HG03469 (cell line): ENCODE results near the gene DENND2A.
A peak's percentile ranks its signal among the peaks of the same experiment; 100 is the strongest.
"Not testable (repeated sequence)": the region's sequence is repeated elsewhere in the genome, so short reads cannot be mapped to it uniquely, and the experiment has no call there.

ENCODE experiments used
- ATAC-seq: cut with Tn5 transposase; IDR thresholded peaks from one replicate; pipeline ENCODE4 v1.9.1; 2021; ENCODE audit warnings: mild to moderate bottlenecking, moderate library complexity, moderate number of reproducible peaks; ENCODE audit not compliant: unreplicated experiment

The DENND2A gene

DNA sequence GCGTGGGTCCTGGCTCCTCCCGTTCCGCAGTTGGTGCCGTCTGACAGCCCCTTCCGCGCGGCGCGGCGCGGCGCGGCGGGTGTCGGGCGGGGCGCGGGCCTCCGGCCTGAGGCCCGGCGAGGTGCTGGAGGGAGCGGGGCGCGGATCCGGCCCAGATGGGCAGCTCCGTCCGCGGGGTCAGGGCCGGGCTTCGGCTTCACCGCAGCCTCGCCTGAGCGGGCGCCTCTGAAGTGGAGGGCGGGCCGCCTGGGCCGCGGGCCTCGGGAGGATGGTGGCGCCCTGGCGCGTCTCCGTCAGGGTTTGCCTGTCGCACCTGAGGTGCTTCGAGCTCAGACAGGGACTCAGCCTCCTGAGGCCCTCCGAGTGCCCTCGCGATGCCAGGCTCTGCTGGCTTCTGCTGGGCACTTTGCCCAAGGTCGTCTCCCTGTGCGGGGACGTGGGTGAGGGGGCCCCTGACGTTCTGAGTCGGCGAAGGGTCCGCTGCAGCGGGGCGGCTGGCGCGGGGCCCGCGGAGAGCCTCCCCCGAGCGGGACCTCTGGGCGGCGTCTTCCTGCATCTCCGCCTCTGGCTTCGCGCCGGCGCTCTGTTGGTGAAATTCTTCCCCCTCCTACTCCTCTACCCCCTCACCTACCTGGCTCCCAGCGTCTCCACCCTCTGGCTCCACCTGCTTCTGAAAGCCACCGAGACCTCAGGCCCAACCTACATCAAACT lies 32.6 kb upstream of the DENND2A start:
- peak; percentile 30 for ATAC-seq

DNA sequence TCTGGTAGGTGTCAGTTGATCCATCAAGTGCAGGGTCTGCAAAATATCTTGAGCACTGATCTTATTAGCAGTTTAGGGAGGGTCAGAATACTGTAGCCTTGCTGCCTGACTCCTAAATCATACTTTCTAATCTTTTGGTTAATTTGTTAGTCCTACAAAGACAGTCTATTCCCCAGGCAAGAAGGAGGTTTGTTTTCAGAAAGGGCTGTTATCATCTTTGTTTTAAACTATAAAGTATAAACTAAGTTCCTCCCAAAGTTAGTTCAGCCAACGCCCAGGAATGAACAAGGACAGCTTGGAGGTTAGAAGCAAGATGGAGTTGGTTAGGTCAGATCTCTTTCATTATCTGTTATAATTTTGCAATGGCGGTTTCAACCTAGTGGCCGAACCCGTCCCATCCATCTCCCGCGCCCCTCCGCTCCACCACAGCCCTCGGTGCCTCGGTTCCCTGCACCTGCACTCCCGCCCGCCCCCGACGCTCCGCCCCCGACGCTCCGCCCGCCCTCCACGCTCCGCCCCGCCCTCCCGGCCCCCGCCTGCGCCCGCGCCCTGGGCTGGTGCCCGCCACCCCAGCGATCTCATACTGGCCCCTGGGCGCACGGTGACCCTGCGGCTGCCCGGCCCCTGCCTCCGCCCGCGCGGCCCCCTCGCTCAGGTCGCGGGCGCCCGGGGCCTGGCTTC lies 31.9 kb upstream of the DENND2A start, which contains the start of gene ADCK2:
Gene ADCK2 (plus strand): TSS at position 564 of the 681 bp plus-strand sequence. CDS start 386 bp downstream, outside the sequence.
- peak; percentile 25 for ATAC-seq

DNA sequence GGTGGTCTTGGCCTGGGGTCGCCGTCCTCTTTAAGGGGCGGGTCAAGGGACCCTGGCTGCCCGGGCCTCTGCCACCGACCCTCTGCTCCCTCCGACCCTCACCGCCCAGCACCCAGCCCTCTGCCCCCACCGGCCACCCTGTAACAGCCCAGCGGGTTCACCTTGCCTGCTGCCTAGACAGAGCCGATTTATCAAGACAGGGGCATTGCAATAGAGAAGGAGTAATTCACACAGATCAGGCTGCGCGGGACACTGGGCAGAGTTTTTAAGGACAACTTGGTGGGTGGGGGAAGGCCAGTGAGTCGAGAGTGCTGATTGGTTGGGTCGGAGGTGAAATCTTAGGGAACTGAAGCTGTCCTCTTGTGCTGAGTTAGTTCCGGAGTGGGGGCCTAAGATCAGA lies 31.4 kb upstream of the DENND2A start:
- ATAC-seq, result no peak

DNA sequence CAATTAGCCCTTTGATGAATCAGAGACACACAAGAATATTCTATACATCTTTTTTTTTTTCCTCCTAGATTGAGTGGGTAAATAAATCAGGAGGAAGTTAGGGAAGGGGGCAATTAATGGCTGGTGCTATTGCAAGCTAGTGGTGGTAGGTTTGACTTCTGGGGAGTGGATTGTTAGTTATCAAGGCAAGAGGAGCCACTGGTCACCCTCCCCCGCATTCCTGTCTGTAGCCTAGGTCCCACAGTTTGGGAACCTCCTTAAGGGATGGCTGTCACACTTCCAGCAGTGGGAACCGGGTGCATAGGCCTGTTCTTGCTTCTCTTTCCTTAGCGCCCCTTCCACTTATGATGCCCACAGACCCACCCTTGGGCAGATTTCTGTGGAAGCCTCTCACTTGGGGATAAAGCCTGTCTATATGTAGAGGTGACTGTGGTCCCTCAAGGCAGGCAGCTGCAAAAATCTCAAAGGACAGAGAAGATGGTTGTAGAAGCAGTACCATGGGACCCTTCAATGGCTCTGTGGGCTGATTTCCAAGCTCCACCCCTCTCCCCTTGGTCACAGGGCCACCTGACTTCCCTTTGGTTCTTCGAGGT lies 29.8 kb upstream of the DENND2A start:
- no peak for ATAC-seq

DNA sequence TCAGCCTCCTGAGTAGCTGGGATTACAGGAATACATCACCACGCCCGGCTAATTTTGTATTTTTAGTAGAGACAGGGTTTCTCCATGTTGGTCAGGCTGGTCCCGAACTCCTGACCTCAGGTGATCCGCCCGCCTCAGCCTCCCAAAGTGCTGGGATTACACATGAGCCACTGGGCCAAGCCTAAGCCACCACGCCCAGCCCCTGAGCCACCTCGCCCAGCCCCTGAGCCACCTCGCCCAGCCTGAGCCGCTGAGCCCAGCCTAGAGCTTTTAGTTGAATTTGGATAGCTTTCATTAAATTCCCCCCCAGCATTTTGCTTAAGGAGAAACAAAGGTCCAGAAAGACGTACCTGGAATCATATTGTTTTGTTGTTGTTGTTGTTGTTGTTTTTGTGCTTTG lies 29.2 kb upstream of the DENND2A start:
- not testable (repeated sequence) for ATAC-seq

DNA sequence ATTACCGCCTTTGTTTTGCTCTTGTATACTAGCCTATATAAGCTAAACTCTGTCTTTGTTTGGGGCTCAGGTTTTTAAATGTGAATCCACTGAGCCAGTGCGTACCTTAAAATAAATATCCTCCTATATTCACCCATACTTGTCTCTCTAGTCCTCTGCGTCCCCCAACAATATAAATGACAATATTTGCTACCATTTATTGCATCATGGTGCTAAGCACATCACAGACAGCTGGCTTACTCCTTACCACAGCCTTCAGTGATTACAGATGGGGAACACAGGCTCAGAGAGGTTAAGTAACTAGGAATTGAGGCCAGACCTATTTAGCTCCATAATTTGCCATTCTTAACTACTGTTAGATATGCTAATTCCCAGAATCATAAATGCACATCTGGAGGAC lies 28.7 kb upstream of the DENND2A start:
- no peak for ATAC-seq

DNA sequence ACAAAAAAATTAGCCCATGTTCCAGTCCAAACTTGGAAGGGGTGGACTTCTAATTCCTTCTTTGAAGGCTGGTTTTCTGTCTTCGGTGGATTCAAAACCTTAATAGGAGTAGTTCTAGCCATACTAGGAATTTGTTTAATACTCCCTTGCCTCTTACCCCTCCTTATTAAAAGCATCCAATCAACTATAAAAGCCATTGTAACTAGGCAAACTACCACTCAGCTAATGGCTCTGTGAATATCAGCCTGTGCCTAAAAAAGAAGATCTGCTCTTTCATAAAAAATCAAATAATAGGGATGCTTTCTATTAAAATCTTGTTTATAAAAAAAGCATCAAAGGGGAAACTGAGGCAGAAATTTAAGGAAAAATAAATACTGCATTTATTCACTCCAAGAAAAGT lies 28.0 kb upstream of the DENND2A start:
- ATAC-seq, result no peak

DNA sequence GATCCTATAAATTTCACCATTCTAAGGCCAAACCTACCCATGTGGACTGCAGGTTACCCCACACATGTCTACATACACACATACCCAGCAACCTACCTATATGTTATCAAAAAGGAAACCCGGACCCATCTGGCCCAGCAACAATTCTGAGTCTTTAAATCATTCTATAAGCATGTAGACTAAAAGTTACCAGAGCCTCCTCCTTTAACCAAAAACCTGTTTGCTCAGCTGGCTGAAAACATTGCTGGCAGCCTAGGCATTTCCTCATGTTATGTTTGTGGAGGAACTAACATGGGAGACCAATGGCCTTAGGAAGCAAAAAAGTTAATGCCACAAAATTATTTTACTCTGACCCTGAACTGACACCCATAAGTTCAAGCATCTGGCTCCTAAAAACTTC lies 26.9 kb upstream of the DENND2A start:
- ATAC-seq, result no peak

DNA sequence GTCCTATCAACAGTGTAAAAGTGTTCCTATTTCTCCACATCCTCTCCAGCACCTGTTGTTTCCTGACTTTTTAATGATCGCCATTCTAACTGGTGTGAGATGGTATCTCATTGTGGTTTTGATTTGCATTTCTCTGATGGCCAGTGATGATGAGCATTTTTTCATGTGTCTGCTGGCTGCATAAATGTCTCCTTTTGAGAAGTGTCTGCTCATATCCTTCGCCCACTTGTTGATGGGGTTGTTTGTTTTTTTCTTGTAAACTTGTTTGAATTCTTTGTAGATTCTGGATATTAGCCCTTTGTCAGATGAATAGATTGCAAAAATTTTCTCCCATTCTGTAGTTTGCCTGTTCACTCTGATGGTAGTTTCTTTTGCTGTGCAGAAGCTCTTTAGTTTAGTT lies 22.3 kb upstream of the DENND2A start:
- ATAC-seq, result not testable (repeated sequence)

DNA sequence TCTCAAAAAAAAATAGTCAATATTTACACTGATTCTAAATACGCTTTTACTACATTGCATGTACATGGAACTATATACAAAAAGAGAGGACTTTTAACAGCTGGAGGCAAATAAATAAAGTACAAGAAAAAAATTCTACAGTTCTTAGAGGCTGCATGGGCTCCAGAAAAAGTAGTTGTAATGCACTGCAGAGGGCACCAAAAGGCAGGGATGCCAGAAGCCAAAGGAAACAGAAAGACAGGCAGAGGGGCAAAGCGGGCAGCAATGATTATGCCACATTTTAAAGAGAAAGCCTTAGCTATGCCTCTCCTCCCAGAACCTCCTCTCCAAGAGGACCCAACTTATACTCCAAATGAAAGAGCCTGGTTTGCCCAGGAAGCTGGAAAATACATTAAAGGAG lies 20.5 kb upstream of the DENND2A start:
- ATAC-seq, result no peak

DNA sequence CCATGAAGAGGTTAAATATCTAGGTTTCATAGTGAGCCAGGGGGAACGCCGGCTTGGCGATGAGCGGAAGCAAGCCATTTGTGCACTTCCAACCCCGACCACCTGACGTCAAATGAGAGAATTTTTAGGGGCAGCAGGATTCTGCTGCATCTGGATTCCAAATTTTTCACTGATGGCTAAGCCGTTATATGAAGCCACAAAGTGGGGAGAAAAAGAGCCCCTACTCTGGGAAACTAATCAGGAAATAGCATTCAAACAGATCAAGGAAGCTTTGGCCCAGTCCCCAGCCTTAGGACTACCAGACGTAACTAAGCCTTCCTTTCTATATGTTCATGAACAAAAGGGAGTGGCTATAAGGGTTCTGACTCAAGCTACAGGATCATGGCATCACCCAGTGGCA lies 19.2 kb upstream of the DENND2A start:
- no peak for ATAC-seq

DNA sequence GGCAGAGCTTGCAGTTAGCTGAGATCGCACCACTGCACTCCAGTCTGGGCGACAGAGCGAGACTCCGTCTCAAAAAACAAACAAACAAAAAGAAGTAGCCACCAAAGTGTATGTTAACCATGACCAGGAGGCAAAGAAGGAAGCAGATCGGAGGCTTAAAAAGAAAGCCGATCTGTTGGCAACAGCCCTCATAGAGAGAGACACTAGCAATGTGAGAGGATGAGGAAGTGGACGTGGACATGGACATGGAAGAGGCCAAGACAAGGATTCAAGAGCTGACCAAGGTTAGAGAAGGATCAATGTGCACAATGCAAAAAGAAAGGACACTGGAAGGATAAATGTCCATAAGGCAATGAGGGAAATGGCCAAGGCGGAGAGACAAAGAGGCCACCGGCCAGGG lies 17.3 kb upstream of the DENND2A start:
- ATAC-seq, result no peak

DNA sequence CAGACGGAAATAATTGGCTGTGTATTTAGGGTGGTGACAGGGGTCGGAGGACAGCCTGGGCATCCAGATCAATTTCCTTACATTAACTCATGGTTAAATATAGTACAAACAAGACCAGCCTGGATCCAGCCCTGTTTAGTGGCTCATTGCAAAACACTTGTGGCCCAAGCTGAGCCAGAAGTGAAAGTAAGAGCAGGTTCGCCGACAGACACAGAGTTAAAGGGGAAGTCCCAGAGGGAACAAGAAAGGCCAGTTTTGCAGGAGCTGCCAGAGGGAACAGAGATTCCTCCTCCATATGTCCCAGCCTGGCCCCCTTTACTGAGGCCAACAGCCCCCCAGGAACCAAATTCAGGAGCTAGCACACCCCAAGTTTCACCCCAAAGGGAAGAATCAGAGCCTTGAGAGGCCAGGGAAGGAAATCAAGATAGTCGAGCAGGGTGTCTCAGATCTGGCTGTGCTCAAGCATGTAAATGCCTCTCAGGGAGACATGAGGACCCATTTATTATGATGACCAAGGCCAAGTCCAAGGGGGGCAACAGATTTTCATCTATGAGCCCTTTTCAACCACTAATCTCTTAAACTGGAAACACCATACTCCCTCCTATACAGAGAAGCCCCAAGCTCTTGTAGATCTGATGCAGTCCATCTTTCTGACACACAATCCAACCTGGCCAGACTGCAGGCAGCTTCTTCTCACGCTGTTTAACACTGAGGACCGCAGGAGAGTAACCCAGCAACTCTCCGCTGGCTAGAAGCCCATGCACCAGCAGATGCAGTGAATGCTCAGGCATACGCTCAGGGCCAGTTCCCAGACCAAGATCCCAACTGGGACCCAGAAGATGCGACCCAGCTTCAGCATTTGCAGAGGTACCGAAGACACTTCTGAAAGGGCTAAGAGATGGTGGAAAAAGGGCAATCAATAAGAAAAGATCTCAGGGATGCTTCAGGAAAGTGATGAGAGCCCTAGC lies 16.2 kb upstream of the DENND2A start:
- peak; percentile 88 for ATAC-seq

DNA sequence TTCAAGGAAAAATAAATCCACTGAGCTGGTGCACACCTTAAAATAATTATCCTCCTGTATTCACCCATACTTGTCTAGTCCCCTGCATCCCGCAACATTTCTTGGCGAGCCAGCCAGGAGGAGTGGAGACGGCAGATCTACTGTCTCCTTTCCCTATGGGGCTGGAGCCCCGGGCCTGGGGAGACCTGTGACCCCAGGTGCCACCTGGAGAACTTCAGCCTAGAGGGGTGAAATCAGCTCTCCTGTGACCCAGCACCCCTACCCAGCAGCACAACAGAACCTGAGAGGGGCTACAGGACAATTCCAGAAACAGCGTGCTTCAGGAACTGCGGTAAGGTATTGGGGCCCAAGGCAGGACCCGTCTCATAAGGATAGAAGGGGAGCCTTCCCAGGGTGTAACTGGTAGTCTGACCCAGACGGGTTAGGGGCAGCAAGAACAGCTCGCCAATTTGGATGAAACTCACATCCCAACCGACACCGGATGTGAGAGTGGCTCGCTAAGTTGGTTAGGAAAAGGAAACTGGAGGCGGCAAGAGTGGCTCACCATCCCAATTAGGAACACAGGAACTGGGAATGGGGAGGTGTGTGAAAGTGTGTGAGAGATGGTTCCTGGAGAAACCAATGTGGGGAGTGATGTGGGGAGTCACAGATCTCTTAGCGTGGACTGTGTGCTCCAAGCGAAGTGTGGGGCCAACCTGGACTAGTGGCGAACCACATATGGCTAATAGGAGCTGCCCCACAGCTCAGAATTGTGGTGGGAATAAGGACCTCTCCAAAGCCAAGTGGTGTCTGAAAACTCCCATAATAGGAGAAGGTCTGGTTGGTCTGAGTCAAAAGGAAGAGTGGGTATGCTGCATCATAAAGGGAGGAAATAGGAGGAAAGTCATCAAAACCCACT lies 15.1 kb upstream of the DENND2A start:
- no peak for ATAC-seq

DNA sequence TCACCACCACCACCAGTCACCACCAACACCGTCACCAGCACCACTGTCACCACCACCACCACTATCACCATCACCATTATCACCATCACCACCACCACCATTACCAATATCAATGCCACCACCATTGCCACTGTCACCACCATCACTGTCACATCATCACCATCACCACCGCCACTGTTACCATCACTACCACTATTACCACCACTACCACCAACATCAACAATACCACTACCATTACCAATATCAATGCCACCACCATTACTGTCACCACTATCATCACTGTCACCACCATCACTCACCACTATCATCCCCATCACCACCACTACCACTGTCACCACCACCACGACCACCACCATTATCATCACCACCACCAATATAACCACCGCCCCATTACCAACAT lies 14.0 kb upstream of the DENND2A start:
- ATAC-seq, result no peak

DNA sequence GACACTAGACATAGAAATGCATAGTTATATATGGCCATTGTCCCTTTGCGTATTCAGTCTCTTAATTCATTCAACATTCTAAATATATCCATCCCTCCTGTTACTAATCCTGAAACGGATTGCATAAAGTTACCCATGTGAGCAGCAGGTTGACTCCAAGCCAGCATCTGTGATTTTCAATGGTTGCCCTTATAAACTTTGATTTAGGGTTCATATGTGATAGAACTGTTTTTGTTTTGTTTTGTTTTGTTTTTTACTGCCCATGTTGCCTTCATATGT lies 13.4 kb upstream of the DENND2A start:
- no peak for ATAC-seq

DNA sequence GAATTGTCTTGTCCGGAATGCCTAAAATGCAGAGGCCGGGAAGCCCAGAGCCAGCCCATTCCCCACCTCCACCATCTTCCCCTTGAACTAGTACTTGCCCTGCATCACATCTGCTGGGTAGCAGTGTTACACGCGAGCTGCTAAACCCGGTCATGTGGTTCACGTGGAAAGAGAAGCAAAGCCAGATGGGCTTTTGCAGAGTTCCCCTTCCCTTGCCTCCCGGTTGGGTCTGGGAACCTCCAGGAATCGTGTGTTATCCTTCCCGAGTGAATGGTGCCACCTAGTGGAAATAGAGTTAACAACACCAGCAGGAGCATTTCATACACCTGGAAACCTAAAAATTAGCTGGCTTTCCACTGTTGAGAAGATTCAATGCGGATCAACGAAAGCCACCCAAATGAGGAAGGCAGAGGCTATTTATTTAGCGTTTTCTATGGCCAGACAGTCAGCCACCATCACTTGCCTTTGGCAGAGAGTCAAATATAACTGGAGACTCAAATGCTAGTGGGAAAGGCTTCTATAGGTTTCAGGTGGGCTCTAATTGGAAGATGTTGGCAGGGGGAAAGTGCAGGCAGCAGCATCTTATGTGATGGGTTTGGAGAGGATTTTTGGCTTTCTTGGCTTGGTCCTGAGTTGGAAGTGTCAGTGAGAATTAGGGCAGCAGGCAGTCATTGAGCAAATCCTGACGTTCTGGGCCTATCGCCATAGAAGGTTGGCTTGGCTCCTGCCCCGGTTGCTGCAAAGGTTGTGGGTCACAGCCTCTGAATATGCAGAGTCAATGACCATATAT lies 12.9 kb upstream of the DENND2A start:
- ATAC-seq, result no peak

DNA sequence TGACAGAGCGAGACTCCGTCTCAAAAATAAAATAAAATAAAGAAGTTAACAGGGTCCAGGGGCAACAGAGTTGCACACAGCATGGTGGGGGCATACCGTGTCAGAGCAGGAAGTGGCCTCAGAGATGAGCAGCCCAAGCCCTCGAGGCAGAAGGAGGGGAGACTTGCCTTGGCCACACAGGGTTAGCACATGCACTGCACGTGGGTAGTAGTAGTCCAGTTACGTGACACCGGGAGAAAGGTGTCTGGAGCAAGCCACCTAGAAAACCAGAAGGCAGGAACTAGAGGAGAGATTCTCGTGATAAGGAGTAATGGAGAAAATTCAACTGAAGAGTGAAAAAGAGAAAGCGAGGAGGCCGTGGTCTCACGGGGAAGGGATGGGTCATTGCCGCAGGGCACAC lies 9.8 kb upstream of the DENND2A start:
- ATAC-seq, result no peak

DNA sequence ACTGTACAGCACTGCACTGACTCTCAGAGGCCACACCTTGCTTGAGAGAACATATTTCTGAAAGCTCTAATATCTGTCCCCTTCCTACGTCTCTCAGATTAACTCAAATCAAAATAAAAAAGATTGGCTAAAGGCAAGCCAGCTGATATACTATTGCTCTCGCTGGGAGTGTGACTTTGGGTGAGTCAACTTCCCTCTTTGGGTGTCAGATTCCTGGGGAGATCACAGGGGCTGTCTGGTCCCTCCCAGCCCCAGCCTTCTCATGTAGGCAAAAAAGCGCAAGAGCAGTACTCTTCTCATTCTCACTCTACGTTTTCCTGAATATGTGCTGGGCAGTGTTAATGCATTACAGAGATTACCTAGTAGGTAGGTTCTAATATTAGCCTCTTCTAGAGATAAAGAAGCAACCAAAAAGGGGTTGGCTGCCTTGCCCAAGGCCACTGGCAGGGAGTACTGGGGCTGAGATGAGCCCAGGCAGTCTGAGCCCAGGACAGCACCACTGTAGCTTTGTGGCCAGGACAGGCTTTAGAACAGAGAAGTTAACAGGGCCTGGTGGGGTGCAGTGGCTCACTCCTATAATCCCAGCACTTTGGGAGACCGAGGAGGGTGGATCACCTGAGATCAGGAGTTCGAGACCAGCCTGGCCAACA lies 9.1 kb upstream of the DENND2A start:
- ATAC-seq, result no peak
